PC-3 (cell line): Measurements from ENCODE around the gene RCAN1.

Source experiments
- CTCF ChIP-seq: fragments of 300-600 bp; sonication (generic); conservative IDR thresholded peaks from 2 replicates; pipeline ENCODE4 v1.5.1; 2017; ENCODE audit warnings: antibody characterized with exemption, low read depth, mild to moderate bottlenecking, low read length
- EZH2 ChIP-seq: fragments of 300-600 bp; sonication (generic); IDR thresholded peaks from one replicate; pipeline ENCODE4 v1.6.1; 2017; ENCODE audit warnings: antibody characterized with exemption, mild to moderate bottlenecking, low read length; ENCODE audit not compliant: unreplicated experiment
- EZH2phosphoT487 ChIP-seq: fragments of 300-600 bp; sonication (generic); IDR thresholded peaks from 2 replicates; pipeline ENCODE4 v1.6.1; 2018; ENCODE audit warnings: mild to moderate bottlenecking, antibody characterized with exemption, low read length, borderline replicate concordance

- no peak for TF ChIP-seq CTCF
- no peak for TF ChIP-seq EZH2phosphoT487
- no peak for TF ChIP-seq EZH2
These were observed 90.0 kb downstream of the RCAN1 start for GRCh38 chr21:34524646-34525601.
